IMR-90 (cell line): ENCODE measurements around the gene KLF16. TPM values are rescaled to one million over a fixed set of nuclear protein-coding genes. Genes with fewer than 3 reads are reported as not detected.

Experiments used
- ATAC-seq: fragments of 200-7000 bp; cut with Tn5 transposase; 2 replicates; pipeline ENCODE4 v1.9.1; 2020; ENCODE audit warnings: low read depth, mild to moderate bottlenecking, moderate library complexity
- BruUV-seq: library from RNA; stranded (reverse); fragments of 400-500 nt; replicated peaks from 2 replicates; lab custom pipeline; 2021; lab: Mats Ljungman, UMichigan
- CTCF ChIA-PET: fragments of 300-600 bp; formaldehyde crosslinking; extraction: SDS; loops from one replicate; lab custom pipeline; 2021; ENCODE audit warnings: antibody characterized with exemption; lab: Yijun Ruan, JAX
- POLR2A ChIA-PET: fragments of 300-600 bp; sonication (Branson Sonifier 250); formaldehyde crosslinking; loops from one replicate; lab custom pipeline; 2022; ENCODE audit warnings: antibody characterized with exemption; ENCODE audit not compliant: unreplicated experiment; lab: Charles Lee
- DNase-seq: peaks from one replicate; pipeline ENCODE4 v3.0.0; 2013
- H2AFZ ChIP-seq: replicated peaks from 2 replicates; pipeline ENCODE3; 2013; ENCODE audit warnings: low read length, mild to moderate bottlenecking; ENCODE audit not compliant: poor library complexity
- H2AK5ac ChIP-seq: 2 replicates; pipeline ENCODE4 v1.6.1; 2013; ENCODE audit warnings: low read depth, low read length, inconsistent platforms
- H2AK9ac ChIP-seq: replicated peaks from 2 replicates; pipeline ENCODE3; 2013; ENCODE audit warnings: mild to moderate bottlenecking, low read depth, low read length, moderate library complexity; ENCODE audit not compliant: poor library complexity
- H2BK120ac ChIP-seq: 2 replicates; pipeline ENCODE4 v1.6.1; 2013; ENCODE audit warnings: low read depth, low read length, inconsistent platforms
- H2BK15ac ChIP-seq: 3 replicates; pipeline ENCODE4 v1.6.1; 2013; ENCODE audit warnings: low read depth, low read length, inconsistent platforms
- H2BK20ac ChIP-seq: 2 replicates; pipeline ENCODE4 v1.6.1; 2013; ENCODE audit warnings: low read depth, mild to moderate bottlenecking, inconsistent platforms, low read length, moderate library complexity
- H2BK5ac ChIP-seq: 2 replicates; pipeline ENCODE4 v1.6.1; 2013; ENCODE audit warnings: mild to moderate bottlenecking, low read depth, low read length, inconsistent platforms; ENCODE audit not compliant: poor library complexity, severe bottlenecking
- H3K14ac ChIP-seq: replicated peaks from 2 replicates; pipeline ENCODE4 v1.6.1; 2013; ENCODE audit warnings: low read depth, low read length, inconsistent platforms
- H3K18ac ChIP-seq: 2 replicates; pipeline ENCODE4 v1.6.1; 2013; ENCODE audit warnings: low read depth, low read length, control low read depth
- H3K23ac ChIP-seq: 2 replicates; pipeline ENCODE4 v1.6.1; 2013; ENCODE audit warnings: low read depth, low read length, inconsistent platforms
- H3K27ac ChIP-seq: 2 replicates; pipeline ENCODE4 v1.5.1; 2013; ENCODE audit warnings: mild to moderate bottlenecking, control low read depth, low read length; ENCODE audit not compliant: insufficient read depth
- H3K27me3 ChIP-seq: 2 replicates; pipeline ENCODE4 v1.6.1; 2013; ENCODE audit warnings: low read length; ENCODE audit not compliant: control insufficient read depth, insufficient read depth
- H3K36me3 ChIP-seq: 2 replicates; pipeline ENCODE4 v1.6.1; 2013; ENCODE audit warnings: low read length, mixed read lengths; ENCODE audit not compliant: control insufficient read depth, insufficient read depth
- H3K4ac ChIP-seq: 2 replicates; pipeline ENCODE4 v1.6.1; 2013; ENCODE audit warnings: low read depth, low read length, inconsistent platforms
- H3K4me1 ChIP-seq: 2 replicates; pipeline ENCODE4 v1.6.1; 2013; ENCODE audit warnings: low read length, mixed read lengths; ENCODE audit not compliant: control insufficient read depth, insufficient read depth
- H3K4me2 ChIP-seq: 2 replicates; pipeline ENCODE4 v1.6.1; 2013; ENCODE audit warnings: low read depth, mild to moderate bottlenecking, control low read depth, low read length, moderate library complexity
- H3K4me3 ChIP-seq: 2 replicates; pipeline ENCODE4 v1.5.1; 2013; ENCODE audit warnings: low read depth, mild to moderate bottlenecking, control low read depth, low read length, moderate library complexity; ENCODE audit not compliant: insufficient read depth
- H3K56ac ChIP-seq: 2 replicates; pipeline ENCODE4 v1.6.1; 2013; ENCODE audit warnings: low read length, inconsistent platforms; ENCODE audit not compliant: insufficient read depth; ENCODE audit errors: extremely low read depth
- H3K79me1 ChIP-seq, 2 experiments: 2 replicates each; pipeline ENCODE4 v1.6.1; 2013; ENCODE audit warnings: low read length in 2 of 2, inconsistent platforms in 1 of 2, low read depth in 1 of 2
- H3K9ac ChIP-seq: 2 replicates; pipeline ENCODE4 v1.6.1; 2013; ENCODE audit warnings: low read depth, low read length, control low read depth
- H3K9me1 ChIP-seq: 2 replicates; pipeline ENCODE4 v1.6.1; 2013; ENCODE audit warnings: low read length, inconsistent platforms; ENCODE audit not compliant: insufficient read depth
- H3K9me3 ChIP-seq: 2 replicates; pipeline ENCODE4 v1.6.1; 2013; ENCODE audit warnings: low read length; ENCODE audit not compliant: control insufficient read depth, insufficient read depth
- H4K20me1 ChIP-seq: 2 replicates; pipeline ENCODE4 v1.6.1; 2013; ENCODE audit warnings: low read length, inconsistent platforms; ENCODE audit not compliant: insufficient read depth
- H4K5ac ChIP-seq: 2 replicates; pipeline ENCODE4 v1.6.1; 2013; ENCODE audit warnings: mild to moderate bottlenecking, low read depth, low read length, control low read depth
- H4K8ac ChIP-seq, 2 experiments: 2 replicates each; pipeline ENCODE4 v1.6.1; 2013; ENCODE audit warnings: low read depth in 2 of 2, low read length in 2 of 2, control low read depth in 1 of 2, inconsistent platforms in 1 of 2
- H4K91ac ChIP-seq: 2 replicates; pipeline ENCODE4 v1.6.1; 2013; ENCODE audit warnings: low read depth, low read length, inconsistent platforms; ENCODE audit not compliant: insufficient read depth
- BHLHE40 ChIP-seq: fragments of 150-350 bp; IDR thresholded peaks from 2 replicates; pipeline ENCODE4 v1.6.1; 2016; ENCODE audit warnings: mild to moderate bottlenecking, low read depth, low read length
- CHD1 ChIP-seq: IDR thresholded peaks from 2 replicates; pipeline ENCODE4 v1.6.1; 2012; ENCODE audit warnings: low read depth, low read length, improper control_type of control experiment
- CTCF ChIP-seq: conservative IDR thresholded peaks from 2 replicates; pipeline ENCODE4 v1.5.1; 2012; ENCODE audit warnings: mild to moderate bottlenecking, low read depth, low read length, improper control_type of control experiment
- ELK1 ChIP-seq: fragments of 150-350 bp; IDR thresholded peaks from 2 replicates; pipeline ENCODE4 v1.6.1; 2016; ENCODE audit warnings: low read depth, mild to moderate bottlenecking, low read length, moderate library complexity, borderline replicate concordance
- FOS ChIP-seq: fragments of 150-350 bp; IDR thresholded peaks from 2 replicates; pipeline ENCODE4 v1.6.1; 2016; ENCODE audit warnings: low read depth, low read length
- MAFK ChIP-seq: IDR thresholded peaks from 2 replicates; pipeline ENCODE4 v1.6.1; 2012; ENCODE audit warnings: low read depth, low read length, improper control_type of control experiment
- MAZ ChIP-seq: IDR thresholded peaks from 2 replicates; pipeline ENCODE4 v1.6.1; 2012; ENCODE audit warnings: low read depth, mild to moderate bottlenecking, low read length, improper control_type of control experiment, moderate library complexity, borderline replicate concordance
- MXI1 ChIP-seq: IDR thresholded peaks from 2 replicates; pipeline ENCODE4 v1.6.1; 2012; ENCODE audit warnings: low read depth, mild to moderate bottlenecking, low read length, moderate library complexity, borderline replicate concordance
- NFE2L2 ChIP-seq: fragments of 150-350 bp; IDR thresholded peaks from 2 replicates; pipeline ENCODE4 v1.6.1; 2016; ENCODE audit warnings: low read depth, mild to moderate bottlenecking, low read length
- RAD21 ChIP-seq: IDR thresholded peaks from 2 replicates; pipeline ENCODE4 v1.6.1; 2012; ENCODE audit warnings: low read length, improper control_type of control experiment
- RCOR1 ChIP-seq: IDR thresholded peaks from 2 replicates; pipeline ENCODE4 v1.6.1; 2012; ENCODE audit warnings: mild to moderate bottlenecking, low read length, improper control_type of control experiment; ENCODE audit not compliant: insufficient replicate concordance
- RFX5 ChIP-seq: IDR thresholded peaks from 2 replicates; pipeline ENCODE4 v1.8.0; 2012; ENCODE audit warnings: low read depth, mild to moderate bottlenecking, low read length, moderate library complexity
- SMC3 ChIP-seq: fragments of 150-350 bp; IDR thresholded peaks from 2 replicates; pipeline ENCODE4 v1.6.1; 2016; ENCODE audit warnings: low read depth, mild to moderate bottlenecking, antibody characterized with exemption, low read length, moderate library complexity
- USF2 ChIP-seq: fragments of 150-350 bp; IDR thresholded peaks from 2 replicates; pipeline ENCODE4 v1.6.1; 2017; ENCODE audit warnings: mild to moderate bottlenecking, antibody characterized with exemption, low read length, low read depth
- WGBS, 2 experiments: methylation state at CpG; one replicate each; pipeline versions ENCODE4 v1.1.5 to v1.1.7; 2013; ENCODE audit warnings: missing lambda C conversion rate in 2 of 2; ENCODE audit not compliant: insufficient read length in 1 of 2; ENCODE audit errors: extremely low coverage in 2 of 2; 5-methylcytosine and 5-hydroxymethylcytosine counted together
- dilution Hi-C: fragments of 300-500 bp; cut with HindIII; formaldehyde crosslinking; loops from one replicate; pipeline ENCODE4 v1.14.3; 2018; ENCODE audit warnings: low sequenced_read_pairs; ENCODE audit not compliant: unreplicated experiment
- in situ Hi-C: fragments of 300-500 bp; cut with MboI; formaldehyde crosslinking; loops from 3 replicates; pipeline ENCODE4 v1.14.3; 2019; ENCODE audit warnings: low sequenced_read_pairs, inconsistent platforms, mixed read lengths
- intact Hi-C: fragments of 100-400 bp; cut with micrococcal nuclease; formaldehyde crosslinking; loops from 2 replicates; pipeline ENCODE4 v1.10.0; 2022
- polyA plus RNA-seq, 3 experiments: library from polyadenylated mRNA; depleted of rRNA; stranded (reverse); fragments of >200 nt; gene quantifications; 2 replicates each; pipeline ENCODE4 v1.2.3, GENCODE V29; 2012; ENCODE audit warnings: low replicate concordance in 1 of 3
- total RNA-seq: library from RNA; depleted of rRNA; stranded (reverse); fragments of >200 nt; gene quantifications from 2 replicates; pipeline ENCODE4 v1.2.3, GENCODE V29; 2012

KLF16 gene
- total and polyA plus RNA-seq, 2 of the 4 experiments (the other 2 are of a cell fraction) = 0.90 to 13.1 TPM

GRCh38 chr19:1851654-1852580 lies 11.5 kb downstream of the KLF16 start:
- Histone ChIP-seq H2BK15ac (no peak overlapping the region), H4K8ac (no peak overlapping the region), H4K91ac (no peak overlapping the region; the same call in 1 of the 2 replicates), H3K9me1 (peaks cover 7% of the 10 kb centered on the region; the same call in 1 of the 2 replicates), H3K27me3 (no peaks in the 10 kb centered on the region), H3K9ac (no peak overlapping the region), H3K36me3 (no peaks in the 10 kb centered on the region), H3K27ac (no peak overlapping the region), H3K56ac (no peak overlapping the region), H3K4me2 (no peak overlapping the region), H3K4ac (no peak overlapping the region), H3K18ac (no peak overlapping the region), H2BK120ac (no peak overlapping the region), H2AK5ac (no peak overlapping the region), H3K79me1 (peaks cover 16 to 75% of the 10 kb centered on the region in 2 experiments), H2BK20ac (no peak overlapping the region), H3K14ac (no peak overlapping the region), H3K4me1 (peaks cover 30% of the 10 kb centered on the region), H3K23ac (no peak overlapping the region), H4K20me1 (peaks cover 50% of the 10 kb centered on the region), H2BK5ac (no peak overlapping the region), H2AK9ac (no peak overlapping the region), H4K5ac (no peak overlapping the region), H3K4me3 (no peak overlapping the region), H3K9me3 (no peaks in the 10 kb centered on the region), H2AFZ (no peak overlapping the region)
- ATAC-seq (no peak), DNase-seq (no peak)
- POLR2A ChIA-PET = no interaction called here
- BruUV-seq = no TSS peak
- dilution Hi-C loops (no loop called here), in situ Hi-C loops (no loop called here), intact Hi-C loops (no loop called here)
- CTCF ChIA-PET = no interaction called here
- WGBS, 2 experiments = 42% methylated on average over 23 of the region's 66 CpGs; no CpG with 5 or more reads in 1 of the 2 experiments
- no peak for TF ChIP-seq MAFK
- no peak for TF ChIP-seq ELK1
- no peak for TF ChIP-seq USF2
- TF ChIP-seq SMC3 = no peak
- no peak for TF ChIP-seq CHD1
- no peak for TF ChIP-seq NFE2L2
- no peak for TF ChIP-seq BHLHE40
- no peak for TF ChIP-seq RAD21
- no peak for TF ChIP-seq MXI1
- TF ChIP-seq RCOR1 = no peak
- TF ChIP-seq MAZ = no peak
- no peak for TF ChIP-seq FOS
- TF ChIP-seq CTCF = no peak
- no peak for TF ChIP-seq RFX5
